GM23338 (cell line): ENCODE data around the gene MAP4K3. TPM values are rescaled to one million over a fixed set of nuclear protein-coding genes. Genes with fewer than 3 reads are reported as not detected.

ENCODE experiments used
- ATAC-seq: fragments of 200-7000 bp; cut with Tn5 transposase; 3 replicates; pipeline ENCODE4 v1.9.1; 2020
- DNase-seq: peaks from one replicate; pipeline ENCODE4 v3.0.0-alpha.2; 2015; ENCODE audit warnings: low spot score
- H2AFZ ChIP-seq: fragments of 200-600 bp; sonication (generic); 2 replicates; pipeline ENCODE4 v1.8.0; 2016; ENCODE audit warnings: antibody characterized with exemption, mild to moderate bottlenecking, moderate library complexity
- H3F3A ChIP-seq: fragments of 200-600 bp; sonication (generic); replicated peaks from 2 replicates; pipeline ENCODE4 v1.8.0; 2017; ENCODE audit warnings: antibody characterized with exemption, mixed run types, low read depth
- H3K27ac ChIP-seq: fragments of 200-600 bp; sonication (generic); 2 replicates; pipeline ENCODE4 v1.6.1; 2016; ENCODE audit warnings: low read depth
- H3K27me3 ChIP-seq: fragments of 200-600 bp; sonication (generic); 2 replicates; pipeline ENCODE4 v1.8.0; 2016; ENCODE audit warnings: mild to moderate bottlenecking, mixed run types, moderate library complexity; ENCODE audit not compliant: insufficient read depth
- H3K36me3 ChIP-seq: fragments of 200-600 bp; sonication (generic); 2 replicates; pipeline ENCODE4 v1.8.0; 2016; ENCODE audit warnings: mild to moderate bottlenecking; ENCODE audit not compliant: insufficient read depth
- H3K4me1 ChIP-seq: fragments of 200-600 bp; sonication (generic); 2 replicates; pipeline ENCODE4 v1.8.0; 2016; ENCODE audit warnings: mild to moderate bottlenecking, moderate library complexity; ENCODE audit not compliant: insufficient read depth
- H3K4me2 ChIP-seq: fragments of 200-600 bp; sonication (generic); 2 replicates; pipeline ENCODE4 v1.7.1; 2017; ENCODE audit warnings: mixed run types
- H3K4me3 ChIP-seq: fragments of 200-600 bp; sonication (generic); 2 replicates; pipeline ENCODE4 v1.6.1; 2016; ENCODE audit warnings: mixed run types
- H3K79me2 ChIP-seq: fragments of 200-600 bp; sonication (generic); replicated peaks from 2 replicates; pipeline ENCODE4 v1.8.0; 2017; ENCODE audit warnings: mild to moderate bottlenecking; ENCODE audit not compliant: insufficient read depth
- H3K9me2 ChIP-seq: fragments of 200-600 bp; sonication (generic); 2 replicates; pipeline ENCODE4 v1.8.0; 2017; ENCODE audit not compliant: insufficient read depth
- H4K20me1 ChIP-seq: fragments of 200-600 bp; sonication (generic); replicated peaks from 2 replicates; pipeline ENCODE4 v1.8.0; 2017; ENCODE audit warnings: mild to moderate bottlenecking; ENCODE audit not compliant: insufficient read depth
- H3K27ac Mint-ChIP-seq: 2 replicates; pipeline ENCODE4 v1.8.0; 2020; ENCODE audit warnings: inconsistent platforms, mild to moderate bottlenecking, moderate library complexity, mixed read lengths
- H3K27me3 Mint-ChIP-seq: 3 replicates; pipeline ENCODE4 v1.8.0; 2022; ENCODE audit warnings: low read depth, mild to moderate bottlenecking, moderate library complexity, mixed read lengths, inconsistent platforms; ENCODE audit not compliant: insufficient read depth, poor library complexity
- H3K36me3 Mint-ChIP-seq: 3 replicates; pipeline ENCODE4 v1.8.0; 2021; ENCODE audit warnings: low read depth, mild to moderate bottlenecking, inconsistent platforms, moderate library complexity, mixed read lengths
- H3K4me1 Mint-ChIP-seq: 3 replicates; pipeline ENCODE4 v1.8.0; 2020; ENCODE audit warnings: mild to moderate bottlenecking, inconsistent platforms, mixed read lengths
- H3K4me3 Mint-ChIP-seq: 3 replicates; pipeline ENCODE4 v1.8.0; 2021; ENCODE audit warnings: moderate library complexity, mild to moderate bottlenecking, inconsistent platforms, mixed read lengths
- H3K9me3 Mint-ChIP-seq: 3 replicates; pipeline ENCODE4 v1.8.0; 2020; ENCODE audit warnings: moderate library complexity, mild to moderate bottlenecking, inconsistent platforms, mixed read lengths
- CREB1 ChIP-seq: fragments of 250-450 bp; sonication (Bioruptor Pico); IDR thresholded peaks from 2 replicates; pipeline ENCODE4 v1.5.0; 2020; ENCODE audit warnings: low read depth, mild to moderate bottlenecking, moderate library complexity
- CTCF ChIP-seq, 2 experiments: fragments of 200-600 bp in 1 of 2; sonication (generic) in 1 of 2; conservative IDR thresholded peaks; 2 replicates each; pipeline versions ENCODE4 v1.5.1 to v1.6.1; 2016 to 2017; ENCODE audit warnings: antibody characterized with exemption in 2 of 2, low read depth in 2 of 2, mild to moderate bottlenecking in 2 of 2, moderate library complexity in 1 of 2
- EZH2 ChIP-seq: fragments of 200-600 bp; sonication (generic); IDR thresholded peaks from one replicate; pipeline ENCODE4 v1.8.0; 2017; ENCODE audit warnings: antibody characterized with exemption, mild to moderate bottlenecking, low read depth; ENCODE audit not compliant: unreplicated experiment
- EZH2phosphoT487 ChIP-seq: fragments of 200-600 bp; sonication (generic); IDR thresholded peaks from one replicate; pipeline ENCODE4 v1.8.1; 2018; ENCODE audit warnings: antibody characterized with exemption; ENCODE audit not compliant: unreplicated experiment
- JUNB ChIP-seq: IDR thresholded peaks from one replicate; pipeline ENCODE4 v1.6.1; 2016; ENCODE audit warnings: antibody characterized with exemption; ENCODE audit not compliant: unreplicated experiment
- NANOG ChIP-seq: IDR thresholded peaks from 2 replicates; pipeline ENCODE4 v1.6.1; 2016; ENCODE audit warnings: antibody characterized with exemption, borderline replicate concordance
- POLR2AphosphoS5 ChIP-seq: IDR thresholded peaks from 2 replicates; pipeline ENCODE4 v1.6.1; 2016; ENCODE audit warnings: antibody characterized with exemption, low read depth
- STAT1 ChIP-seq: IDR thresholded peaks from one replicate; pipeline ENCODE4 v1.6.1; 2016; ENCODE audit warnings: antibody characterized with exemption; ENCODE audit not compliant: unreplicated experiment
- ZNF114 ChIP-seq: fragments of 250-450 bp; sonication (Bioruptor Pico); IDR thresholded peaks from 2 replicates; pipeline ENCODE4 v1.5.0; 2020; ENCODE audit warnings: mild to moderate bottlenecking, moderate library complexity
- ZNF331 ChIP-seq: fragments of 250-450 bp; sonication (Bioruptor Pico); IDR thresholded peaks from 2 replicates; pipeline ENCODE4 v1.5.0; 2020; ENCODE audit warnings: low read depth, mild to moderate bottlenecking, moderate library complexity
- polyA plus RNA-seq: library from polyadenylated mRNA; unstranded; fragments of >200 nt; fragmentation: Nextera tagmentation; extraction: Ambion mirVana; gene quantifications from 2 replicates; pipeline ENCODE4 v1.2.1, GENCODE V29; 2016
- total RNA-seq: library from RNA; depleted of rRNA; stranded (reverse); fragments of >200 nt; shearing (Covaris generic); gene quantifications from 2 replicates; pipeline ENCODE4 v1.2.3, GENCODE V29; 2014
- TF ChIP-seq, protein P1 (sequence below): IDR thresholded peaks from one replicate; pipeline ENCODE4 v1.6.1; 2018; ENCODE audit warnings: antibody characterized with exemption; ENCODE audit not compliant: unreplicated experiment
- TF ChIP-seq, protein P2 (sequence below): IDR thresholded peaks from 2 replicates; pipeline ENCODE4 v1.6.1; 2016; ENCODE audit warnings: antibody characterized with exemption

Gene MAP4K3
- total and polyA plus RNA-seq, 2 experiments from 2014 or later: 33.0 to 90.7 TPM

DNA sequence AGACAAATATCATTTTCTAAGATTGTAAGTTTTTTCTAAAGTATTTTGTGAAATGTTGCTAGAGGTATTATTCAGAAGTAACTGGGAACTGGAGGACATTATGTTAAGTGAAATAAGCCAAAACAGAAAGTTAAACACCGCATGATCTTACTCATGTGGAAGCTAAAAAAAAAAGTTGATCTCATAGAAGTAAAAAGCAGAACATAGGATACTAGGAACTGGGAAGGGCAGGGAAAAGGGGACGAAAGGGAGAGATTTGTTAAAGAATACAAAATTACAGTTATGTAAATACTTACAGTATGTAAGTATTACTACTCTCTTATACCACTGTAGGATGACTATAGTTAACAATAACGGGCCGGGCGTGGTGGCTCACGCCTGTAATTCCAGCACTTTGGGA lies 146.7 kb downstream of the MAP4K3 start (continued):
- TF ChIP-seq, protein P1, sequence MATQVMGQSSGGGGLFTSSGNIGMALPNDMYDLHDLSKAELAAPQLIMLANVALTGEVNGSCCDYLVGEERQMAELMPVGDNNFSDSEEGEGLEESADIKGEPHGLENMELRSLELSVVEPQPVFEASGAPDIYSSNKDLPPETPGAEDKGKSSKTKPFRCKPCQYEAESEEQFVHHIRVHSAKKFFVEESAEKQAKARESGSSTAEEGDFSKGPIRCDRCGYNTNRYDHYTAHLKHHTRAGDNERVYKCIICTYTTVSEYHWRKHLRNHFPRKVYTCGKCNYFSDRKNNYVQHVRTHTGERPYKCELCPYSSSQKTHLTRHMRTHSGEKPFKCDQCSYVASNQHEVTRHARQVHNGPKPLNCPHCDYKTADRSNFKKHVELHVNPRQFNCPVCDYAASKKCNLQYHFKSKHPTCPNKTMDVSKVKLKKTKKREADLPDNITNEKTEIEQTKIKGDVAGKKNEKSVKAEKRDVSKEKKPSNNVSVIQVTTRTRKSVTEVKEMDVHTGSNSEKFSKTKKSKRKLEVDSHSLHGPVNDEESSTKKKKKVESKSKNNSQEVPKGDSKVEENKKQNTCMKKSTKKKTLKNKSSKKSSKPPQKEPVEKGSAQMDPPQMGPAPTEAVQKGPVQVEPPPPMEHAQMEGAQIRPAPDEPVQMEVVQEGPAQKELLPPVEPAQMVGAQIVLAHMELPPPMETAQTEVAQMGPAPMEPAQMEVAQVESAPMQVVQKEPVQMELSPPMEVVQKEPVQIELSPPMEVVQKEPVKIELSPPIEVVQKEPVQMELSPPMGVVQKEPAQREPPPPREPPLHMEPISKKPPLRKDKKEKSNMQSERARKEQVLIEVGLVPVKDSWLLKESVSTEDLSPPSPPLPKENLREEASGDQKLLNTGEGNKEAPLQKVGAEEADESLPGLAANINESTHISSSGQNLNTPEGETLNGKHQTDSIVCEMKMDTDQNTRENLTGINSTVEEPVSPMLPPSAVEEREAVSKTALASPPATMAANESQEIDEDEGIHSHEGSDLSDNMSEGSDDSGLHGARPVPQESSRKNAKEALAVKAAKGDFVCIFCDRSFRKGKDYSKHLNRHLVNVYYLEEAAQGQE: no peak
- TF ChIP-seq NANOG: no peak
- TF ChIP-seq EZH2phosphoT487: no peak
- TF ChIP-seq, protein P2, sequence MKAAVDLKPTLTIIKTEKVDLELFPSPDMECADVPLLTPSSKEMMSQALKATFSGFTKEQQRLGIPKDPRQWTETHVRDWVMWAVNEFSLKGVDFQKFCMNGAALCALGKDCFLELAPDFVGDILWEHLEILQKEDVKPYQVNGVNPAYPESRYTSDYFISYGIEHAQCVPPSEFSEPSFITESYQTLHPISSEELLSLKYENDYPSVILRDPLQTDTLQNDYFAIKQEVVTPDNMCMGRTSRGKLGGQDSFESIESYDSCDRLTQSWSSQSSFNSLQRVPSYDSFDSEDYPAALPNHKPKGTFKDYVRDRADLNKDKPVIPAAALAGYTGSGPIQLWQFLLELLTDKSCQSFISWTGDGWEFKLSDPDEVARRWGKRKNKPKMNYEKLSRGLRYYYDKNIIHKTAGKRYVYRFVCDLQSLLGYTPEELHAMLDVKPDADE: no peak
- no peak for TF ChIP-seq CTCF (conservative IDR thresholded peaks at IDR 0.05; ENCODE audit: low read depth in 2 of 2)
- no peak for TF ChIP-seq POLR2AphosphoS5
- TF ChIP-seq JUNB: no peak
- TF ChIP-seq ZNF331 (CRISPR knock-in tag): no peak

DNA sequence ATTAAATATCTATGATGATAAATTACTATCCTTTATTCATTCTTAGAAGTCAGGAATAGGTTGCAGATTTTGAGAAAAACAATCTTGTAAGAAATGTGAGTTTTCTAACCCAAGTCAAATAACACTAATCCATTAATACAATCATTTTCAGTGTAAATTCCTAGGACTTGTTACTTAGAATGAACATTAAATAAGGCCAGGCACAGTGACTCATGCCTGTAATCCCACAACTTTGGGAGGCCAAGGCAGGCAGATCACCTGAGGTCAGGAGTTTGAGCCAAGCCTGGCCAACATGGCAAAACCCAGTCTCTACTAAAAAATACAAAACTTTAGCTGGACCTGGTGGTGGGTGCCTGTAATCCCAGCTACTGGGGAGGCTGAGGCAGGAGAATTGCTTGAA lies 147.5 kb downstream of the MAP4K3 start:
- H3K4me1 ChIP-seq: peaks cover 2% of the 10 kb centered on the region; the same call in 1 of the 2 replicates
- ATAC-seq (no peak), DNase-seq (no peak)
- peaks cover 33% of the 10 kb centered on the region for H3K36me3 ChIP-seq
- no peak overlapping the region for H3K27ac Mint-ChIP-seq
- H3K27me3 ChIP-seq: no peaks in the 10 kb centered on the region
- no peak overlapping the region for H3K4me2 ChIP-seq
- no peaks in the 10 kb centered on the region for H3K9me3 Mint-ChIP-seq
- H3K27me3 Mint-ChIP-seq: peaks cover 1% of the 10 kb centered on the region
- no peaks in the 10 kb centered on the region for H3F3A ChIP-seq
- peaks cover 4% of the 10 kb centered on the region; the same call in 2 of the 3 replicates for H3K4me1 Mint-ChIP-seq
- H2AFZ ChIP-seq: no peak overlapping the region
- H3K36me3 Mint-ChIP-seq: peaks cover 39% of the 10 kb centered on the region
- no peaks in the 10 kb centered on the region for H3K79me2 ChIP-seq
- H3K27ac ChIP-seq: no peak overlapping the region
- no peak overlapping the region for H3K4me3 Mint-ChIP-seq
- no peaks in the 10 kb centered on the region for H3K9me2 ChIP-seq
- H3K4me3 ChIP-seq: no peak overlapping the region
- H4K20me1 ChIP-seq: 0 out of 2 replicates have a peak, but pooled peaks cover 4% of the 10 kb centered on the region
- TF ChIP-seq NANOG (no peak), ZNF114 (CRISPR knock-in tag) (no peak), JUNB (no peak), STAT1 (no peak), EZH2phosphoT487 (no peak), CREB1 (CRISPR knock-in tag) (no peak), CTCF (conservative IDR thresholded peaks at IDR 0.05; ENCODE audit: low read depth in 2 of 2) (no peak), ZNF331 (CRISPR knock-in tag) (no peak), EZH2 (no peak)
- TF ChIP-seq, protein P1: no peak
